ENCODE results near the gene VASN. TPM values are rescaled to one million over a fixed set of nuclear protein-coding genes. Genes with fewer than 3 reads are reported as not detected.

VASN gene
- polyA plus RNA-seq, 1 experiment: 19.1 TPM

GRCh38 chr16:4384509-4384942 is 12.9 kb downstream of the VASN start:
- H3K27ac ChIP-seq (ENCODE audit: low read depth, low read length): no peak overlapping the region

GRCh38 chr16:4385066-4385788 is 13.6 kb downstream of the VASN start:
- DNase-seq (ENCODE audit: low read depth, low spot score): no peak
- POLR2A ChIA-PET: interaction anchor here (1.0 to 3.6 kb wide), 3 partner anchors 12 to 23 kb away, joined by 3 to 24 read pairs (median 8); partner anchors contain the start of gene VASN
- no peak for TF ChIP-seq CTCF (IDR thresholded peaks at IDR 0.05; ENCODE audit: low read depth, low read length)
- Histone ChIP-seq H3K27ac (ENCODE audit: low read depth, low read length) (peak overlapping the region; percentile 21), H3K4me3 (ENCODE audit: low read depth, low read length) (no peak overlapping the region), H3K27me3 (ENCODE audit: control insufficient read depth, insufficient read depth, low read length) (no peaks in the 10 kb centered on the region), H3K9me3 (ENCODE audit: control insufficient read depth, insufficient read depth, low read length) (peaks cover 4% of the 10 kb centered on the region; the same call in 1 of the 2 replicates)
- CTCF ChIA-PET: interaction anchor here (1.0 to 1.2 kb wide), 2 partner anchors 17 to 26 kb away, joined by 3 read pairs; no protein-coding TSS in a partner anchor

More at GRCh38 chr16:4384509-4384942, 12.9 kb downstream of the VASN start:
- POLR2A ChIA-PET: interaction anchor here (1.0 to 3.6 kb wide), 2 partner anchors 11 to 23 kb away, joined by 3 to 24 read pairs; no protein-coding TSS in a partner anchor
- no peak for TF ChIP-seq CTCF (IDR thresholded peaks at IDR 0.05; ENCODE audit: low read depth, low read length)
- Histone ChIP-seq H3K4me3 (ENCODE audit: low read depth, low read length) (no peak overlapping the region), H3K27me3 (ENCODE audit: control insufficient read depth, insufficient read depth, low read length) (no peaks in the 10 kb centered on the region), H3K9me3 (ENCODE audit: control insufficient read depth, insufficient read depth, low read length) (peaks cover 4% of the 10 kb centered on the region; the same call in 1 of the 2 replicates)
- DNase-seq (ENCODE audit: low read depth, low spot score): no peak
- CTCF ChIA-PET: interaction anchor here (1.0 to 1.2 kb wide), 2 partner anchors 18 to 25 kb away, joined by 3 read pairs; no protein-coding TSS in a partner anchor

GRCh38 chr16:4385789-4386450 is 14.3 kb downstream of the VASN start:
- no peak for DNase-seq (ENCODE audit: low read depth, low spot score)
- TF ChIP-seq CTCF (IDR thresholded peaks at IDR 0.05; ENCODE audit: low read depth, low read length): no peak
- Histone ChIP-seq H3K27me3 (ENCODE audit: control insufficient read depth, insufficient read depth, low read length) (no peaks in the 10 kb centered on the region), H3K27ac (ENCODE audit: low read depth, low read length) (peak overlapping the region; percentile 31), H3K9me3 (ENCODE audit: control insufficient read depth, insufficient read depth, low read length) (peaks cover 4% of the 10 kb centered on the region; the same call in 1 of the 2 replicates), H3K4me3 (ENCODE audit: low read depth, low read length) (no peak overlapping the region)
- ChIA-PET CTCF (interaction anchor here (1.0 to 1.4 kb wide), 4 partner anchors 16 to 26 kb away, joined by 3 to 7 read pairs (median 4); no protein-coding TSS in a partner anchor), POLR2A (interaction anchor here (0.8 to 3.6 kb wide), 4 partner anchors 13 to 61 kb away, joined by 3 to 24 read pairs (median 6); partner anchors contain the start of genes PAM16 and VASN)

- TF ChIP-seq CTCF (IDR thresholded peaks at IDR 0.05; ENCODE audit: low read depth, low read length): no peak
- Histone ChIP-seq H3K27ac (ENCODE audit: low read depth, low read length) (peak overlapping the region; percentile 31), H3K4me3 (ENCODE audit: low read depth, low read length) (no peak overlapping the region), H3K27me3 (ENCODE audit: control insufficient read depth, insufficient read depth, low read length) (no peaks in the 10 kb centered on the region), H3K9me3 (ENCODE audit: control insufficient read depth, insufficient read depth, low read length) (no peaks in the 10 kb centered on the region; the same call in 1 of the 2 replicates)
- ChIA-PET CTCF (interaction anchor here (1.4 kb wide), 2 partner anchors 16 to 17 kb away, joined by 5 to 7 read pairs; no protein-coding TSS in a partner anchor), POLR2A (interaction anchor here (0.8 to 3.6 kb wide), 5 partner anchors 13 to 62 kb away, joined by 3 to 24 read pairs (median 4); partner anchors contain the start of genes PAM16 and VASN)
- DNase-seq (ENCODE audit: low read depth, low spot score): no peak
These were observed 14.8 kb downstream of the VASN start for GRCh38 chr16:4386451-4386805.
